Sciatic nerve (tissue), 2 donors: ENCODE data around the gene EIF3K. TPM values are rescaled to one million over a fixed set of nuclear protein-coding genes. Genes with fewer than 3 reads are reported as not detected.

ENCODE experiments used
- ATAC-seq: fragments of 200-7000 bp; cut with Tn5 transposase; one replicate; pipeline ENCODE4 v1.9.1; 2020; ENCODE audit warnings: mild to moderate bottlenecking, moderate library complexity
- DNase-seq: peaks from one replicate; pipeline ENCODE4 v3.0.0-alpha.2; 2020; ENCODE audit warnings: low spot score
- intact Hi-C: fragments of 100-400 bp; cut with DNase I; formaldehyde crosslinking; loops from one replicate; pipeline ENCODE4 v1.14.2; 2022
- total RNA-seq: library from RNA; stranded (reverse); fragmentation: NEBNext Ultra II Directional; extraction: Animal tissue kit (Norgen Biotek cat#: 25700); gene quantifications from one replicate; pipeline ENCODE4 v1.2.1, GENCODE V29; 2021
- donor health status: DM: no; HTN: no; CAD: no.
- donor health status: DM: no; HTN: no; CAD: no.

The EIF3K gene
- total RNA-seq, 1 donor from 2014 or later: 168 TPM

DNA sequence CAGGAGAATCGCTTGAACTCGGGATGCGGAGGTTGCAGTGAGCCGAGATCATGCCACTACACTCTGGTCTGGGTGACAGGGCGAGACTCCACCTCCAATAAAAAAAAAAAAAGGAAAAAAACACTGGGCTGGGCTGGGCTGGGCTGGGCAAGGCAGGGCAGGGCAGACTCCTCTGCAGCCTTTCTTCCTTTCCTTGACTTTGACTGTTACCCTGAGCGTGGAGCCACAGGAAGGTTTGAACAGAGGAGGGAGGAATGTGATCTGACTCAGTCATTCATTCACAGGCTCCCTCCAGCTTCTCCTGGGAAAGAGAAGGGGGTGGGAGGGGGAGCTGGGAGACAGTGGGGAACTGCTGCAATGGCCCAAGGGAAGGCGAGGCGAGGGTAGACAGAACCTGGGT lies 25.7 kb downstream of the EIF3K start:
- ATAC-seq (no peak), DNase-seq (no peak)
- intact Hi-C loops: no loop called here

DNA sequence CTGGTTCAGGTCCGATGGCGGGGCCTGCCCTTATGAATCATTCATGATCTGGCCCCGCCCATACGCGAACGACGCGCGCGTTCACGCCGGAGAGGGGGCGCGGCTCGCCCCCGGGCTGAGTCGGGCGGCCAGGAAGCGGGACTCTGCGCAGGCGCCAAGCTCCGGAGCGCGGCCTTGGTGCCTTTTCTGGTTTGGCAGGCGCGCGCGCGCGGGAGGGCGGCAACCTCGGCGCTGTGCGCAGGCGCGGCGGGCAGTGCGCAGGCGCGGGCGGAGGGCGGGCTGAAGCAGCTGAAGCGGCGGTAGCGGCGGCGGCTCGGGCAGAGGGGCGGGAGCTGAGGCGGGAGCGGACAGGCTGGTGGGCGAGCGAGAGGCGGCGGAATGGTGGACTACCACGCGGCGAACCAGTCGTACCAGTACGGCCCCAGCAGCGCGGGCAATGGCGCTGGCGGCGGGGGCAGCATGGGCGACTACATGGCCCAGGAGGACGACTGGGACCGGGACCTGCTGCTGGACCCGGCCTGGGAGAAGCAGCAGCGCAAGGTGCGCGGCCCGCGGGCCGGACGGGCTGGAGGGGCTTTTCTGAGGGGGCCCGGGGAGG lies 28.5 kb downstream of the EIF3K start, which contains the start of gene ACTN4:
Gene ACTN4 (plus strand): TSS at position 282 of the 598 bp plus-strand sequence. CDS start 97 bp downstream, at position 379.
- intact Hi-C loops: no loop called here
- peak; percentile 100 for DNase-seq
- ATAC-seq: peak; percentile 91

DNA sequence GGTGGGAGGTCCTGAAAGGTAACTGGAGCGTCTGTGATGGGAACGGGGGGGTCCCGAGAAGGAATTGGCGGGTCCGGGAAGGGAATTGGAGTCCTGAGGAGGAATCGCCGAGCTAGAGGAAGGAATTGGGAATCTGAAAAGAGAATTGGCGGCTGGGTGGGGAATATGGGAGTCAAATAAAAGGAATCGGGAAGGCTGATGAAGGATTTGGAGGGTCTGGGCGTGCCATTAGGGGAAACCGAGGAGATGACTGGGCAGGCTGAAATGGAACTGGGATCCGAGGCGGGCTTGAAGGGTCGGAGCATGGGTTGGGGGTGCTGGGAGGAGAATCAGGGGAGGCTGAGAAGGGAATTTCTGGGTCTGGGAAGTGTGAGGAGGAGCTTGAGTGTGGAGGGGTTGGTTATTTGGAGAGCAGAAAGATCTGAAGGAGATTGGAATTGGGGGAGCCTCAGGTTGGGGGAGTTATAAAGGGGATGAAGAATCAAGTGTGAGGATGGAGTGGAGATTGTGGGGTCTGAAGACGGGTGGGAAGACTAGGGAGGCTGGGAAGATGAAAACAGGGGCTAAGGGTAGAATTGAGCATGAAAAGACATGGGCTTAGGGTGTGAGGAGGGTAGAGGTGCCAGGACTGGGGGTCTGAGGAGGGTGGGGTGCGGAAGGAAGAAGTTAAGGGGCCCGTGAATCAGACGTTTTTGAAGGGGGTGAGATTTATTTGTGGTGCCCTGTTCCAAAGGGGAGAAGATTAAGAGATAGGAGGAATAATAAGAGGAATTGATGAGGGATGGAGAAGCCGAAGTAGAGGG lies 29.2 kb downstream of the EIF3K start:
- intact Hi-C loops: no loop called here
- ATAC-seq: no peak
- DNase-seq: no peak

DNA sequence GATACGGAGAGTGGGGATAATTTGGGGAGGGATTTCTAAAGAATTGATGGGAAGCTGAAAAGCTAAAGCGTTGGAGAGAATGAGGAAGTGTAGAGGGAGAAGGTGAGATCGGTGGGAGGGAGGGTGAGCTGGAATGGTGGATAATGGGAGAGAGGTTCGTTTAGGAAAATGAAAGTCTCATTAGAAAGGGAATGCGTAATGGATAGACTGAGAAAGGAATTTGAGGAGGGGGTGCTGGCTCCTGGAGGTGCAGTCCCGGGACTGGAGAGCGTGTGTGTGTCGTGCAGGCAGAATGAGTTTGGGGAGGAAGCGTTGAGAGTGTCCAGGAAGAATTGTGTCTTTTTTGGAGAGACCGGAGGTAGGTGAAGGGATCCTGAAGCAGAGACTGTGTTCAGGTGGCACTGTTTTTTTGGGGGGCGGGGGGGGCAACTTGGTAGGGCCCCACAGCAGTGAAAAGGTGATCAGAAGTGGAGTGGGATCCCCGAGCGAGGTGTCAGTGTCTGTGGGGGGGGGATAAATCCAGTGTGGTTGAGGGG lies 29.8 kb downstream of the EIF3K start:
- ATAC-seq (no peak), DNase-seq (no peak)
- intact Hi-C loops: no loop called here

DNA sequence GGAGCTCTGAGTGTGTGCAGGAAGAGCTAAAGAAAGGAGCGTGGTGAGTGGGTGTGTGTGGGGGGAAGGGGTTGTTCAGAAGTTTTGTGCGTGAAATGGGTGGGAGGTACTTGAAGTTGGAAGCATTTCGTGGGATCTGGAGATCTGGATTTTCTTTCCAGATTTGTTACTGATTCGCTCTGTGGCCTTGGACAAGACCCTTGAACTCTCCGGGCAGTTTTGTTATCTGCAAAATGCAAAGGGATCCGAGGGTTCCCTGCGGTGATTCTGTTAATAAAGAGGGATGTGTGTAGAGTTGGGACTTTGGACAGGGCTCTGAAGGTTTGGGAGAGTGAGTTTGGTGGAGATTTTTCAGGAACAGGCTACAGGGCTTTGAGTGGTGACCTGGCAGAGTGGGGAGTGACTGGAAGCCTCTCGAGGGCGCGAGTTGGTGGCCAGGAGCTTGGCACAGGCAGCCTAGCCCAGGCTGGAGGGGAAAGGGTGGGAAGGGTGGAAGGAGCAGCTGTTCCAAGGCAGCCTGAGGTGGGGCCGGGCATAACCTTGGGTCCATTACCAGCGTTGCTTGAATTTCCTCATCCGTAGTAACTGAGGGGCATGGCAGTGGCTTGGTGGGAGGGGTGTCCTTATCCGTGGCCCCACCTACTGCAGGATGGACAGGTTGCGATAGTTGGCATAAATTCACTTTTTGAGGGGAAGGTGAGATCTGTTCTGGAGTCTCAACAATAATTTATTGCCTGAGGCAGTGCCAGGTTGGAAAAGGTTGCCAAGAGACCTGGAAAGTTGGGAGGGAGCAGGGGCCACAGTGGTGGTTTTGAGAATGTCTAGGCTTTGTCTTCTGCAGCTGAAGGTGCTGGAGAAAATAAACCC lies 30.6 kb downstream of the EIF3K start:
- DNase-seq (no peak), ATAC-seq (no peak)
- intact Hi-C loops: no loop called here

DNA sequence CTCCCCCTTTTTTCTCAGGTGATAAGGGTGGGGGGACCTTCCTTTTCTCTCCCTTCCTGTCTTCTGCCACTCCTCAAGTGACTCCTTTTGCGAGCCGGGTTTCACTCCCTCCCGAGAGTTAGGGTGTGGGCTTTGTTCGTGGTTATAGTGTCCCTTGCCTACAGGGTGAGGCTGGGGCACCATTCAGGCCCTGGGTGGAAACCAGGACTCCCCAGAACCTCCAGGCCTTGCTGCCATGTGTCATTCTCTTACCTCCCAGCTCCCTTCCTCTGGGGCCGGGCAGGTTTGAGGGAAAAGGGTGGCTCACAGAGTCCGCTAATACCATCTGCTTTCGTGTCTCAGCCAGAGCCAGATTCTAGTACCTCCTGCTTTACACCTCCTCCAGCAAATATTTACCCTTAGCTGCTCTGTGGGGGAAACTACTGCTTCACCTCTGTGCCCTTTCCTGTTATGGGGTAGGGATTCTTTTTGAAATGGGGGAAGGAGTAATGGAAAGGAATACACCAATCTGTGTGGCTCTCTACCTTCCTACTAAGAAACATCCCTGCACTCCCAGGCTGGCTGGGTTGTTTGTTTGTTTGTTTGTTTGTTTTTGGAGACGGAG lies 31.3 kb downstream of the EIF3K start:
- intact Hi-C loops: no loop called here

DNA sequence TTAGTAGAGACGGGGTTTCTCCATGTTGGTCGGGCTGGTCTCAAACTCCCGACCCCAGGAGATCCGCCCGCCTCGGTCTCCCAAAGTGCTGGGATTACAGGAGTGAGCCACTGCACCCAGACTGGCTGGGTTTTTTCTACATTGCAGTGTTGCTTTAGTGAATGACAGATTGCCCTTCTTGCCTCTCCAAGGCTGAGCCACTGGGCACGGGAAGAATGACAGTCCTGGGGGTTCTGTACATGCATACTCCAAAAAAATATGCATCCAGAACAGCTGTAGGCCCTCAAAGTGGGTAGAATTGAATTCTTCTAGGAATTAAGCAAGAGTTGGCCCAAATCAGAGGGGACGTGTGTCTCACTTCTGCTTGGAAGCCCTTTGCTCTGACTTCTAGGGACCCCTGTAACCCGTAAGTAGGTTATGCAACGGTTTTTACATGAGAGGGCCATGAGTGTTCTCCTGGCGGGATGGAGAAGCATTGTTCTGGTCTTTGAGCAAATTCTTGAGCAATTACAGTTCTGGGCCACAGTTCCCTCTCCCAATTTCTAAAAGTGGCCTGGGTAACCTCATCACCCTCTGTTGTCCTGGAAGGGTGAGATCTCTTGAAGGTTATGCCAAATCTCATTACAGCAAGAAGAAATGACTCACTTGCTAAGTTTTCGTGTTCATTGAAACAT lies 32.1 kb downstream of the EIF3K start:
- intact Hi-C loops: no loop called here
- ATAC-seq (peak; percentile 65), DNase-seq (no peak)

More for the DNA sequence above, 31.3 kb downstream of the EIF3K start:
- DNase-seq (no peak), ATAC-seq (no peak)

DNA sequence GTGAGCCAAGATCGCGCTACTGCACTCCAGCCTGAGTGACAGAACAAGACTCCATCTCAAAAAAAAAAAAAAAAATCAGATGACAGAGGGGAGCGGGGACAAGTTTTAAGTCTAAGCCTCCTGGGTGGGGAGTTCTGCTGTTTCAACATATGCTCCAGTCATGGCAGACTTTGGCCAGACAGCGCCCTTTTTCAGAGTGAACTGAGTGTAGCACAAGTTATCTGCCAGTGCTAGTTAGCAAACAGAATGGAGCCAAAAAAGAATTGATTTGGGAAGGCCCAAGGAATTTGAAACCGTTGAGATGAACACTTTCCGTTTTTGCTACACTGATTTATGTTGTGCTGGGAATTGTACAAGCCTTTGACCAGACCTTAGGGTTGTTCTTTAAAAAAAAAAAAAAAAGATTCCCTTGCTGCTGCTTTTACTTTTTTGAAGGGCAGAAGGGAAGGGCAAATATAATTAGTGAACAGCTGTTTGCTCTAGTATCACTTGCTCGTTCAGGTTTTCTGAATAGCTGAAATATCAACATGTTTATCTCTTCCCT lies 34.1 kb downstream of the EIF3K start:
- ATAC-seq: peak; percentile 11
- intact Hi-C loops: no loop called here
- DNase-seq: no peak

DNA sequence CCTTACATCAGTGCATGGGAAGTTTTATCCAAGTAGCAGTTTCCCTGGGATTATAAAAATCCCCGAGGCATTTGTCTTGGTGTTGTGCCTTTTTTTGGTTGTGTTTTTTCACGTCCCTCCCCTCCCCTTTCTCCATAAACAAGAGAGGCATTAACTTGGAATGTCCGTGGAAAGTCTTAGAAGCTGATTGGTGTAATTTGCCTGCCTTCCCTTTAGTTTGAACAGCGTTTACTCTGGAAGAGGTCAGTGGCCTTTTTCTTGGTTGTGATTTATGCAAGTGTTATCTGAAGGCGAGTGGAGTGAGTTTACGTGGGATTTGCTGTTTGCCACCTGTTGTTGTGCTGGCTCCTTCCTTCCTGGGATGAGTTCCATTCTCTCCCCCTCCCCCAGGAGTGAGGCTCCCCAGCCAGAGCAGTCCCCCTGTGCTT lies 35.7 kb downstream of the EIF3K start:
- no peak for DNase-seq
- intact Hi-C loops: no loop called here
- no peak for ATAC-seq

DNA sequence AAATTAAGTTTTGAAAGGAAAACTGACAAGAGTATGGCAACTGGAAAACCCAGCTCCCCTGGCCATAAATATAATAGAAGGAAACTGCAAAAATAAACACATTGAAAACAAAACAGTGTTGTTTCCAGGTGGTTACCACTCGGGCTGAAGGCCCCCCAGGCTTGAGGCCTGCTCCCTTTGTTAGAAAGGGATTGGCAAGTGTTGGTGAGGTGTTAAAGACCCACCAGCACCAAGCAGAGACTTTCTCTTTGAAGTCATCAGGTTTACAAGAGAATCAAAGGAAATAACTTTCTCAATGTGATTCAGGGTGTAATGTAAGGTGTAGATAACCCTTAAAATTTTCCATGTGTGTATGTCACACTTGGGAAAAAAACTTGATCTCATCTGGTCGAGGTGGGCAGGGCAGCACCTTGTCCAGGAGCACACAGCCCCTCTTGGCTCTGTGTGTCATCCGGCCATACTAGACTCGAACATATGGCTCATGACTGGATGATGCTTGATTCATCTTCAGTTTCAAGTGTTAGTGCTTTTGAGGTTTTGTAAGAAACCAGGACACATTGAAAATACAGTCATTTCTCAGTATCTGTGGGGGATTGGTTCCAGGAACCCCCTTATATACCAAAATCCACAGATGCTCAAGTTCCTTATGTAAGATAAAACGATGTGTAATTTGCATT lies 36.3 kb downstream of the EIF3K start:
- intact Hi-C loops: no loop called here
- no peak for ATAC-seq
- DNase-seq: no peak

DNA sequence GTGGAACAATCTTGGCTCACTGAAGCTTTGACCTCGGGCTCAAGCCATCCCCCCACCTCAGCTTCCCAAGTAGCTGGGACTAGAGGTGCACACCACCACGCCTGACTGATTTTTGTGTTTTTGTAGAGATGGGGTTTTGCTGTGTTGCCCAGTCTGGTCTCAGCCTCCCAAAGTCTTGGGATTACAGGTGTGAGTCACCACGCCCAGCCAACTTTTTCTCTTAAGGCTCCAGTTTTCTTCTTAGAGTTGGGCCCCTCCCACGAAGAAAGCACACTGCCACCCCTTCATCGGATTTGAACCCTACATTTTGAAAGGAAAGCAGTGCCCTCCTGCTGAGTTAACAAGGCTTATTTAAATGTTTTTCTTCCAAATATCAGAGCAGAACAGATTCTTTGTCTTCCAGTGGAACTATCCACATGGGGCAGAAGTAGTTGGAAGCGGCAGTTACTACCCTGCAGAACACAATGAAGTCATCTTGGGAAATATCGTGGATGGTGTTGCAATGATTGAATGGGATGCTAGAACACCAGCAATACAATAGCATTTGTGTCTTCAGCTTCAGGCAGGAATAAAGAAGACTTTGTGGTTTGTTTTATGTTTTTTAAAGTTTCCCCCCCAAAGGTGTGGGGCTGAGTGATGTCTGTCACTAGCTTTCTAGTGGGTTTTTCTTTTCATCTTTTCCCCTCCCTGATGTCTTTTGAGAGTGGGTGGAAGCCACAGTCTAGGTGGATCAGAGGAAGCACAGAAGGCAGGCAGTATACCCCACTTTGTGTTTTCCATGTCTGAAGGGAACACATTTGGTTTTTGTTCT lies 37.4 kb downstream of the EIF3K start:
- intact Hi-C loops: no loop called here
- ATAC-seq (peak; percentile 70), DNase-seq (no peak)

DNA sequence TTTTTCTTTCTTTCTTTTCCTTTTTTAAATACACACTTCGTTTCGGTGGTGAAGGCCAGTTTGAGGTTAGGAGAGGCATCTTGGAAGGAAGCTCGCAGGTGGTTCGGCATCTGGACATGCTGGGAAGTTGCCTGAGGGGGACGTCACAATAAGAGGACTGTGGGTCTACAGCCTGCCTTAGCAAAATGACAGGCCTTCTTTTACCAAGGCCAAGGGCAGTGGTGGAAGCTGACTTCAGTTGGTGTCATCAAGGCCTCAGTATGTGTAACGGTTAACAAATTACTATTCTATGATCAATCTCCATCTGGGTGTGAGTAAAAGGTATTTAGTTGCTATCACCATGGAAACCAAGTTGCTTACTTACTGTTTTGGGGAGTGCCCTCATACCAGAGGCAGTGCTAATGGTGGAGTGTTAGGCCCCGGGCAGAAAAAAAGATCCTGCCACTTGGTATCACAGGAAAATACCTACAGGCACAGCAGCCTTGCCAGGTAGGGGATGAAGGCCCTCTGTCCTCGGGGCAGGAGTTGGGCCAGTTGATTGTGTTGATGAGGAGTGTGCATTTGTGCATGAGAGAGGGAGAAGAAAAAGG lies 38.7 kb downstream of the EIF3K start:
- intact Hi-C loops: no loop called here
- no peak for ATAC-seq
- no peak for DNase-seq

DNA sequence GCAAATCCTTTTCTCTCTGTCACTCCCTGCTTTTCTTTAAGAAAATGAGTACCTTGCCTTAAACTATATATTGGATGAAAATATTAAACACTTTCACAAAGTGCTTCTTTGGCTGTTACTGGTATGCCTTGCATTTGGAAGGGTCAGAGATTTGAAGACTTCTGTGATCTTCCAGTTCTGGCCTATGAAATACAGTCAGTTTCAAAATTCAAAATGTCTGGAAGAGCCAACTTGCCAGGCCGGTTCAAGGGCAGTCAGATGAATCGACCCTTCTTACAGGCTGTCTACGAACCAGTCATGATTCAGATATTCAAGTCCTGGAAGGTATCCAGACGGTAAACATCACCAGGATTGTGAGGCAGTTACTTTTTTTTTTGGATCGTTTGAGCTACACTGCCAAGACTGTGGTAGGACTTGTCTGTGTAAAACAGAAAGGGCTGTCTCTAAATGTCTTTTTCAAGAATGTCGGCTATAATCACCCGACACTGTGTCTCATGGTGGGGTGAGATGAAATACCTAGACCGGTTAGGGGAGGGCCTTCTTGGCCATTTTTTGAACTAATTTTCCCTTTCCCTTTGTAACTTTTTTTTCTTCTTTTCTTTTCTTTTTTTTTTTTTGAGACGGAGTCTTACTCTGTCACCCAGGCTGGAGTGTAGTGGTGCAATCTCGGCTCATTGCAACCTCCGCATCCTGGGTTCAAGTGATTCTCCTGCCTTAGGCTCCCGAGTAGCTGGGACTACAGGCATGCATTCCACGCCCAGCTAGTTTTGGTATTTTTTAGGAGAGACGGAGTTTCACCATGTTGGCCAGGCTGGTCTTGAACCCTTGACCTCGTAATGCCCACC lies 39.7 kb downstream of the EIF3K start:
- intact Hi-C loops: no loop called here
- peak; percentile 72 for ATAC-seq
- no peak for DNase-seq

DNA sequence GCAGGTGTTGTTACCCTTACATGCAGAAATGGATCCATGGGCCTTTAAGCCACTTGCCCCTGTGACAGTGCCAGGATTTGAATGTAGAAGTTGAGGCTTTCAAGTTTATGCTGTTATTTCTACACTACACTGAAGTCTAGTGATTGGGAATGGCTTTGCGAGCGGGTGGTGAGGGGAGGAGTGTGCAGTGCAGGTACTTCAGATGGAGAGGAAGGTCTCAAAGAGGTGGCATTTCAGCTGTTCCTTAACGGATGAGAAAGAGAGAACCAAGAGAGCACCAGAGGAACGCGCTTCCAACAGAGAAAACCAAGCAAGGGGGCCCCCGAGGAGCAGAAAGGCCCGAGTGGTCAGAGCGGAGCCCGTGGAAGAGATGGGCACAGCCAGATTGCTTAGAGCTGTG lies 41.7 kb downstream of the EIF3K start:
- intact Hi-C loops: no loop called here
- no peak for DNase-seq
- ATAC-seq: no peak

DNA sequence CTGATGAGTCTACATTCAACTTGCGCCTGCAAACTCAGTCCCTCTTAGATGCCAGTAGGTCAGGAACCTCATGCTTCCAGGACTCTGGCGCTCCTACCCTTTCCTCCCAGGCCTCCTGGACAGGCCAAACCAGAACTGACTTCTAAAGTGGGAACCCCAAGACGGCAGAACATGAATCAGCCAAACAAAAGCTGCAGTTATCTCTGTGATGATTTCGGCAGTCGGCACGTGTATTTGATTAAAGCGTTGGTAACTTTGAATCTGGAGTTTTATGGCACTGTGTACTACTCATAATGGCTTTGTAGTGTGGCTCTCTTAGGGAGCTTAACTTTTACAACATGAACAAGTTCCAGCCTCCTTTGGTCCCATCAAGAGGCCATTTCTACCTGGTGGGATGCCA lies 42.1 kb downstream of the EIF3K start:
- DNase-seq: no peak
- intact Hi-C loops: no loop called here
- no peak for ATAC-seq

DNA sequence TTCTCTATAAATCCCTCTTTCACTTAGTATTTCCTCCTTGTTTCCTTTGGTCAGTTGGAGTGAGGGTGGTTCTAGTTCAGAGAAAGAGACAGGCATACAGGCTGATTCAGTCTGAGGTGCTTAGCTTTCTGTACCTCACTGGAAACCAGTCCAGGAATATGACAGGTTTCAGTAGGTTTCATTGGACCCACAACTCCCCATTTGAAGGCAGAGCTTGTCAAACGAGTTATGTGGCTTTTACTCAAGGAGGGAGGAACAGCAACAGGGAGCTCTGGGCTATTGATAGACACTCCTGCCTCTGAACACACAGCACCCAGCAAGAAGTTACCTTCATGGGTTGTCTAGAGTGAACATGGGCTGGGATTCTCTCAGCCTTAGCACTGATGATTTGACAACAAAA lies 43.0 kb downstream of the EIF3K start:
- intact Hi-C loops: no loop called here
- ATAC-seq (no peak), DNase-seq (no peak)
